NCI-H69 (cell line): ENCODE results near the gene ZFAND4.
"Not testable (repeated sequence)": the region's sequence is repeated elsewhere in the genome, so short reads cannot be mapped to it uniquely, and the experiment has no call there.

Experiments
- DNase-seq: peaks from one replicate; lab custom pipeline; 2025; lab: John Stamatoyannopoulos, UW

Gene ZFAND4

GRCh38 chr10:45672181-45673073, at the start of gene ZFAND4:
TSS of gene ZFAND4 (minus strand) at chr10:45672772. CDS start at chr10:45663725, 9,047 bp downstream.
- peak; percentile 95 for DNase-seq

- DNase-seq: not testable (repeated sequence)
Observed at GRCh38 chr10:45721503-45721902, 48.9 kb upstream of the ZFAND4 start.

GRCh38 chr10:45717642-45718041, 45.1 kb upstream of the ZFAND4 start:
- not testable (repeated sequence) for DNase-seq

- DNase-seq: not testable (repeated sequence)
Observed at GRCh38 chr10:45717053-45717452, 44.5 kb upstream of the ZFAND4 start.

GRCh38 chr10:45711223-45711622, 38.7 kb upstream of the ZFAND4 start:
- DNase-seq: not testable (repeated sequence)

GRCh38 chr10:45710200-45710796, 37.7 kb upstream of the ZFAND4 start:
- not testable (repeated sequence) for DNase-seq

- not testable (repeated sequence) for DNase-seq
Observed at GRCh38 chr10:45678467-45678866, 5.9 kb upstream of the ZFAND4 start.

GRCh38 chr10:45675388-45675787, 2.8 kb upstream of the ZFAND4 start:
- no peak for DNase-seq

GRCh38 chr10:45673074-45673648, 589 bp upstream of the ZFAND4 start:
- peak; percentile 64 for DNase-seq

- not testable (repeated sequence) for DNase-seq
Observed at GRCh38 chr10:45671300-45671699, 1.3 kb downstream of the ZFAND4 start.

GRCh38 chr10:45669897-45670296, 2.7 kb downstream of the ZFAND4 start:
- not testable (repeated sequence) for DNase-seq

- DNase-seq: no peak
Observed at GRCh38 chr10:45660876-45661411, 11.6 kb downstream of the ZFAND4 start.

GRCh38 chr10:45657033-45657926, 15.3 kb downstream of the ZFAND4 start:
- no peak for DNase-seq

GRCh38 chr10:45655219-45655618, 17.4 kb downstream of the ZFAND4 start:
- DNase-seq: no peak

- not testable (repeated sequence) for DNase-seq
Observed at GRCh38 chr10:45654753-45655141, 17.8 kb downstream of the ZFAND4 start.

- DNase-seq: no peak
Observed at GRCh38 chr10:45653454-45653853, 19.1 kb downstream of the ZFAND4 start.

- no peak for DNase-seq
Observed at GRCh38 chr10:45652511-45652910, 20.1 kb downstream of the ZFAND4 start.

GRCh38 chr10:45649296-45649695, 23.3 kb downstream of the ZFAND4 start:
- DNase-seq: no peak

GRCh38 chr10:45647118-45647517, 25.5 kb downstream of the ZFAND4 start:
- no peak for DNase-seq

- no peak for DNase-seq
Observed at GRCh38 chr10:45646384-45647050, 26.1 kb downstream of the ZFAND4 start.

GRCh38 chr10:45644527-45644926, 28.0 kb downstream of the ZFAND4 start:
- no peak for DNase-seq
